Endothelial cell of umbilical vein (primary cell): Measurements from ENCODE around the gene RET. TPM values are rescaled to one million over a fixed set of nuclear protein-coding genes. Genes with fewer than 3 reads are reported as not detected.

ENCODE experiments used
- BruUV-seq: library from RNA; stranded (reverse); fragments of 400-500 nt; replicated peaks from 2 replicates; lab custom pipeline; 2021; lab: Mats Ljungman, UMichigan
- CTCF ChIA-PET: fragments of 300-600, 350-600 bp; sonication (Branson Sonifier 250); formaldehyde crosslinking; loops from one replicate; lab custom pipeline; 2021; ENCODE audit warnings: antibody characterized with exemption, inconsistent platforms; lab: Charles Lee
- POLR2A ChIA-PET: fragments of 300-600, 350-600 bp; sonication (Branson Sonifier 250); formaldehyde crosslinking; loops from one replicate; lab custom pipeline; 2021; ENCODE audit warnings: antibody characterized with exemption, inconsistent platforms; lab: Charles Lee
- DNase-seq: peaks from one replicate; pipeline ENCODE4 v3.0.0-alpha.2; 2011; ENCODE audit warnings: low read depth, low spot score
- FAIRE-seq: peaks from 2 replicates; lab custom pipeline; 2011; peaks lifted over from hg19 to GRCh38; lab: Jason Lieb, UNC
- H2AFZ ChIP-seq: 2 replicates; pipeline ENCODE4 v1.6.0; 2012; ENCODE audit warnings: low read depth, low read length, control low read depth, inconsistent platforms
- H3K27ac ChIP-seq: 2 replicates; pipeline ENCODE4 v1.5.1; 2011; ENCODE audit warnings: low read depth, mild to moderate bottlenecking, control low read depth, low read length, moderate library complexity; ENCODE audit not compliant: insufficient read depth
- H3K27me3 ChIP-seq, 2 experiments: 2 replicates each; pipeline versions ENCODE4 v1.6.0 to v1.6.1; 2011; ENCODE audit warnings: low read length in 2 of 2, mixed read lengths in 1 of 2; ENCODE audit not compliant: control insufficient read depth in 2 of 2, insufficient read depth in 2 of 2
- H3K36me3 ChIP-seq, 2 experiments: 2 replicates in 1 of 2; 3 replicates in 1 of 2; pipeline ENCODE4 v1.5.1; 2011; ENCODE audit warnings: low read length in 2 of 2, mild to moderate bottlenecking in 1 of 2, moderate library complexity in 1 of 2; ENCODE audit not compliant: control insufficient read depth in 2 of 2, insufficient read depth in 2 of 2; ENCODE audit errors: extremely low read depth in 1 of 2
- H3K4me1 ChIP-seq: 3 replicates; pipeline ENCODE4 v1.5.1; 2011; ENCODE audit warnings: mild to moderate bottlenecking, low read length; ENCODE audit not compliant: control insufficient read depth, insufficient read depth; ENCODE audit errors: extremely low read depth
- H3K4me2 ChIP-seq: 2 replicates; pipeline ENCODE4 v1.6.1; 2011; ENCODE audit warnings: low read length, control low read depth, mixed read lengths; ENCODE audit not compliant: insufficient read depth
- H3K4me3 ChIP-seq, 3 experiments: fragments of 200-600 bp in 1 of 3; sonication (generic), shearing (Covaris generic) in 1 of 3; replicated peaks in 1 of 3; 2 replicates each; pipeline ENCODE4 v1.5.1; 2011 to 2016; ENCODE audit warnings: control low read depth in 3 of 3, low read length in 3 of 3, mild to moderate bottlenecking in 2 of 3, inconsistent platforms in 1 of 3, low read depth in 1 of 3, moderate library complexity in 1 of 3; ENCODE audit not compliant: insufficient read depth in 1 of 3
- H3K79me2 ChIP-seq: 2 replicates; pipeline ENCODE4 v1.6.0; 2012; ENCODE audit warnings: low read length, inconsistent platforms; ENCODE audit not compliant: control insufficient read depth, insufficient read depth
- H3K9ac ChIP-seq: replicated peaks from 2 replicates; pipeline ENCODE3; 2011; ENCODE audit warnings: low read length, control low read depth; ENCODE audit not compliant: insufficient read depth; ENCODE audit errors: extremely low read depth
- H3K9me1 ChIP-seq: replicated peaks from 3 replicates; pipeline ENCODE4 v1.6.0; 2011; ENCODE audit warnings: mild to moderate bottlenecking, low read length; ENCODE audit not compliant: control insufficient read depth, insufficient read depth; ENCODE audit errors: extremely low read depth
- H3K9me3 ChIP-seq: replicated peaks from 2 replicates; pipeline ENCODE4 v1.5.1; 2012; ENCODE audit warnings: low read length, inconsistent platforms; ENCODE audit not compliant: control insufficient read depth, insufficient read depth
- H4K20me1 ChIP-seq: replicated peaks from 2 replicates; pipeline ENCODE3; 2011; ENCODE audit warnings: mild to moderate bottlenecking, low read length; ENCODE audit not compliant: control insufficient read depth, insufficient read depth; ENCODE audit errors: extremely low read depth
- EZH2 ChIP-seq: IDR thresholded peaks from 2 replicates; pipeline ENCODE4 v1.6.1; 2012; ENCODE audit warnings: borderline replicate concordance, low read depth, mild to moderate bottlenecking, moderate library complexity, low read length, inconsistent platforms; ENCODE audit not compliant: severe bottlenecking
- FOS ChIP-seq: IDR thresholded peaks from 2 replicates; pipeline ENCODE4 v1.6.1; 2011; ENCODE audit warnings: mild to moderate bottlenecking, low read length, moderate library complexity, borderline replicate concordance; ENCODE audit not compliant: insufficient read depth
- GATA2 ChIP-seq: IDR thresholded peaks from 2 replicates; pipeline ENCODE4 v1.7.0; 2011; ENCODE audit warnings: low read depth, mild to moderate bottlenecking, moderate library complexity, mixed read lengths, low read length; ENCODE audit not compliant: insufficient read length, insufficient read depth
- JUN ChIP-seq: IDR thresholded peaks from 2 replicates; pipeline ENCODE4 v1.6.1; 2011; ENCODE audit warnings: borderline replicate concordance, low read depth; ENCODE audit not compliant: insufficient read length, insufficient read depth
- MYC ChIP-seq: IDR thresholded peaks from one replicate; pipeline ENCODE4 v1.6.1; 2011; ENCODE audit warnings: mild to moderate bottlenecking, low read depth, low read length
- POLR2A ChIP-seq: IDR thresholded peaks from 2 replicates; pipeline ENCODE4 v1.6.1; 2012; ENCODE audit warnings: low read depth, mild to moderate bottlenecking, control low read depth, low read length
- POLR2AphosphoS5 ChIP-seq: IDR thresholded peaks from 2 replicates; pipeline ENCODE4 v1.6.1; 2012; ENCODE audit warnings: low read depth, mild to moderate bottlenecking, control low read depth, low read length, moderate library complexity; ENCODE audit not compliant: insufficient read depth
- dilution Hi-C: fragments of 300-500 bp; cut with MboI; formaldehyde crosslinking; loops from one replicate; pipeline ENCODE4 v1.15.0; 2019; ENCODE audit warnings: low sequenced_read_pairs; ENCODE audit not compliant: extremely low pct_ligation_motif_present
- intact Hi-C: fragments of 100-400 bp; cut with micrococcal nuclease; formaldehyde crosslinking; loops from one replicate; pipeline ENCODE4 v1.10.0; 2022
- polyA plus RNA-seq, 4 experiments: library from polyadenylated mRNA; depleted of rRNA in 3 of 4; stranded (reverse) in 3 of 4; unstranded in 1 of 4; fragments of >200 nt; gene quantifications; 2 replicates each; pipeline versions ENCODE4 v1.2.1 to v1.2.3, GENCODE V29; 2011 to 2012; ENCODE audit warnings: missing spikeins in 1 of 4
- total RNA-seq: library from RNA; stranded (reverse); gene quantifications from 2 replicates; pipeline ENCODE4 v1.2.3, GENCODE V29; 2021
- TF ChIP-seq, protein P1 (sequence below), 2 donors: IDR thresholded peaks; 1 replicate in 1 of 2; 2 replicates in 1 of 2; pipeline ENCODE4 v1.5.1; 2011; ENCODE audit warnings: low read length in 2 of 2, mild to moderate bottlenecking in 2 of 2, moderate library complexity in 2 of 2, control low read depth in 1 of 2, inconsistent platforms in 1 of 2, low read depth in 1 of 2; ENCODE audit not compliant: insufficient read depth in 1 of 2; ENCODE audit errors: extremely low read depth in 1 of 2
- TF ChIP-seq, protein P2 (sequence below): IDR thresholded peaks from 2 replicates; pipeline ENCODE4 v1.6.1; 2011; ENCODE audit not compliant: insufficient read depth, insufficient read length

RET gene
- total and polyA plus RNA-seq, 2 donors (not counting 3 experiments of a cell fraction or from before 2014, with no cell fraction given) = 0.04 to 0.22 TPM

DNA sequence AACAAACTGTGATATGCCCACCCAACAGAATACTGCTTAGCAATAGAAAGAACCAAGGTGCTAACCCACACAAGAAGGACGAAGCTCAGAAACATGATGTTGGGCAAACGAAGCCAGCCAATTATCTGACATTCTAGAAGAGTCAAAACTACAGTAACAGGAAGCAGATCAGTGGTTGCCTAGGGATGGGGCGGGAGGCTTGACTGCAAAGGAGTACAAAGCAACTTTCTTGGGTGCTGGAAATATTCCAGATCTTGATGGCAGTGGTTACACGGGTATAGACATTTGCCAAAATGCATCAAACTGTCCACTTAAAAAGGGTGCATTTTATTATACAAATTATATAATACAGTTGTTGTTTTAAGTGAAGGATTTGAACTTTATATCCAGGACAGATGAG, 41.1 kb upstream of the RET start:
- no peak for FAIRE-seq
- Histone ChIP-seq H3K4me3 (no peak overlapping the region), H3K4me1 (no peaks in the 10 kb centered on the region), H3K4me2 (no peak overlapping the region), H3K79me2 (no peaks in the 10 kb centered on the region), H4K20me1 (no peaks in the 10 kb centered on the region), H3K9me3 (no peaks in the 10 kb centered on the region), H3K9ac (no peak overlapping the region), H3K27ac (no peak overlapping the region), H2AFZ (no peak overlapping the region), H3K9me1 (no peaks in the 10 kb centered on the region), H3K36me3 (no peaks in the 10 kb centered on the region), H3K27me3 (no peaks in the 10 kb centered on the region)
- ChIA-PET CTCF (no interaction called here), POLR2A (no interaction called here)
- BruUV-seq = no TSS peak
- dilution Hi-C loops = no loop called here
- intact Hi-C loops = no loop called here
- TF ChIP-seq, protein P1, sequence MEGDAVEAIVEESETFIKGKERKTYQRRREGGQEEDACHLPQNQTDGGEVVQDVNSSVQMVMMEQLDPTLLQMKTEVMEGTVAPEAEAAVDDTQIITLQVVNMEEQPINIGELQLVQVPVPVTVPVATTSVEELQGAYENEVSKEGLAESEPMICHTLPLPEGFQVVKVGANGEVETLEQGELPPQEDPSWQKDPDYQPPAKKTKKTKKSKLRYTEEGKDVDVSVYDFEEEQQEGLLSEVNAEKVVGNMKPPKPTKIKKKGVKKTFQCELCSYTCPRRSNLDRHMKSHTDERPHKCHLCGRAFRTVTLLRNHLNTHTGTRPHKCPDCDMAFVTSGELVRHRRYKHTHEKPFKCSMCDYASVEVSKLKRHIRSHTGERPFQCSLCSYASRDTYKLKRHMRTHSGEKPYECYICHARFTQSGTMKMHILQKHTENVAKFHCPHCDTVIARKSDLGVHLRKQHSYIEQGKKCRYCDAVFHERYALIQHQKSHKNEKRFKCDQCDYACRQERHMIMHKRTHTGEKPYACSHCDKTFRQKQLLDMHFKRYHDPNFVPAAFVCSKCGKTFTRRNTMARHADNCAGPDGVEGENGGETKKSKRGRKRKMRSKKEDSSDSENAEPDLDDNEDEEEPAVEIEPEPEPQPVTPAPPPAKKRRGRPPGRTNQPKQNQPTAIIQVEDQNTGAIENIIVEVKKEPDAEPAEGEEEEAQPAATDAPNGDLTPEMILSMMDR (IDR thresholded peaks at IDR 0.05; ENCODE audit: extremely low read depth in 1 of 2, insufficient read depth in 1 of 2, low read depth in 1 of 2, low read length in 2 of 2) = no peak
- TF ChIP-seq JUN = no peak
- no peak for TF ChIP-seq GATA2
- TF ChIP-seq, protein P2, sequence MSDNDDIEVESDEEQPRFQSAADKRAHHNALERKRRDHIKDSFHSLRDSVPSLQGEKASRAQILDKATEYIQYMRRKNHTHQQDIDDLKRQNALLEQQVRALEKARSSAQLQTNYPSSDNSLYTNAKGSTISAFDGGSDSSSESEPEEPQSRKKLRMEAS = no peak
- TF ChIP-seq POLR2A = no peak
- TF ChIP-seq POLR2AphosphoS5 = no peak
- no peak for TF ChIP-seq MYC
- no peak for TF ChIP-seq EZH2
- TF ChIP-seq FOS = no peak
- no peak for DNase-seq
